Measurements from ENCODE around the gene DBF4B. TPM values are rescaled to one million over a fixed set of nuclear protein-coding genes. Genes with fewer than 3 reads are reported as not detected.
"Not testable (repeated sequence)": the region's sequence is repeated elsewhere in the genome, so short reads cannot be mapped to it uniquely, and the experiment has no call there.

The DBF4B gene
- total RNA-seq, 1 donor from 2014 or later = 27.7 TPM

DNA sequence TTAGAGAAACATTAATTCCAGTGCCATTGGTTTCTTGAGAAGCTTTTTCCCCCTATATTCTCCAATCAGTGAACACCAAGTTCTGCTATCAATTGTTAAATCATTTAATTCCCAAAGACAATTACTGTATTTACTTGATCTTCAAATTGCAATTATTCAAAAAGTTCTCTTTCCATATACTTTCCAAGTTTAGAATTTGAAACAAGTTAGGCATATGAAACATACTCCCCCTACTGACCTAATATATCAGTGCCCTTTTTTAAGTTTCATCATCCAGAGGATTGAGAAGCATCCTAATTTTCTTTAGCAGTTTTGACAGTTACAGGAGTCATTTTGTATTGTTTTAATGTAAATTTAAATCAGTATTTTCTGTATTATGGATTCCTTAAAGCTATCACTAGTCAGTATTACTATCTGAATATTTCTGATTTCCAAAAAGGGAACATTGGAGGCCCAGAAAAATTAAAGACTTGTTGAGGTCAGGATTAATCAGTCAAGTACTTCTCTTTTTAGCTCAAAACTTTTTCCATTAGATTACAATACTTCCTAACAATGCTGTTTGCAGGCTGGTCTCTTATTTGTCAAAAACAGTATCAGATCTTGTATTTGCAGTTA, 35.9 kb upstream of the DBF4B start:
- no peak overlapping the region for H3K4me3 Mint-ChIP-seq
- H3K9me3 Mint-ChIP-seq = no peaks in the 10 kb centered on the region
- H3K36me3 Mint-ChIP-seq = no peaks in the 10 kb centered on the region
- H3K27me3 Mint-ChIP-seq = no peaks in the 10 kb centered on the region
- DNase-seq (ENCODE audit: extremely low spot score, unreplicated experiment) = no peak
- TF ChIP-seq, protein P1, sequence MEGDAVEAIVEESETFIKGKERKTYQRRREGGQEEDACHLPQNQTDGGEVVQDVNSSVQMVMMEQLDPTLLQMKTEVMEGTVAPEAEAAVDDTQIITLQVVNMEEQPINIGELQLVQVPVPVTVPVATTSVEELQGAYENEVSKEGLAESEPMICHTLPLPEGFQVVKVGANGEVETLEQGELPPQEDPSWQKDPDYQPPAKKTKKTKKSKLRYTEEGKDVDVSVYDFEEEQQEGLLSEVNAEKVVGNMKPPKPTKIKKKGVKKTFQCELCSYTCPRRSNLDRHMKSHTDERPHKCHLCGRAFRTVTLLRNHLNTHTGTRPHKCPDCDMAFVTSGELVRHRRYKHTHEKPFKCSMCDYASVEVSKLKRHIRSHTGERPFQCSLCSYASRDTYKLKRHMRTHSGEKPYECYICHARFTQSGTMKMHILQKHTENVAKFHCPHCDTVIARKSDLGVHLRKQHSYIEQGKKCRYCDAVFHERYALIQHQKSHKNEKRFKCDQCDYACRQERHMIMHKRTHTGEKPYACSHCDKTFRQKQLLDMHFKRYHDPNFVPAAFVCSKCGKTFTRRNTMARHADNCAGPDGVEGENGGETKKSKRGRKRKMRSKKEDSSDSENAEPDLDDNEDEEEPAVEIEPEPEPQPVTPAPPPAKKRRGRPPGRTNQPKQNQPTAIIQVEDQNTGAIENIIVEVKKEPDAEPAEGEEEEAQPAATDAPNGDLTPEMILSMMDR (conservative IDR thresholded peaks at IDR 0.05) = peak; percentile 83
- peaks cover 4% of the 10 kb centered on the region for H3K4me1 Mint-ChIP-seq (ENCODE audit: unreplicated experiment)
- no peak overlapping the region for H3K27ac Mint-ChIP-seq

DNA sequence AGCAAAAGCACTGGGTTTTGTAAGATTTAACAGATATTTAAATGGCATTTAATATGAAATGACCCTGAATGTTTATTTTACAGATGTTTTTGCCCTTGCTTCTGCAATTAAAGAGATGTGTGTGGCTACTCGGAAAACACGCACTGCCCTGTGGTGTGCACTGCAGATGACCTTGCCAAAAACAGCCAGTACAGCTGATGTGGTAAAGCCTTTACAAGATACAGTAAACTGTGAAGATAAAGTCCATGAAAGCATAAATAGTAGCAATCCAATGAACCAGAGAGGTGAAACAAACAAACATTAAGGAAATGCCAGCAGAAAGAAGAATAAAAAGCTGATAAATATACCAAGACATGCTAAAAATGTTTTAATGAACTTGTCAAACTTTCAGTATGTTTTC, 34.6 kb upstream of the DBF4B start:
- no peak overlapping the region for H3K27ac Mint-ChIP-seq
- H3K4me3 Mint-ChIP-seq = no peak overlapping the region
- TF ChIP-seq, protein P1 (conservative IDR thresholded peaks at IDR 0.05) = no peak
- no peaks in the 10 kb centered on the region for H3K9me3 Mint-ChIP-seq
- no peak for DNase-seq (ENCODE audit: extremely low spot score, unreplicated experiment)
- H3K36me3 Mint-ChIP-seq = peaks cover 6% of the 10 kb centered on the region
- no peaks in the 10 kb centered on the region for H3K27me3 Mint-ChIP-seq
- H3K4me1 Mint-ChIP-seq (ENCODE audit: unreplicated experiment) = peaks cover 4% of the 10 kb centered on the region

DNA sequence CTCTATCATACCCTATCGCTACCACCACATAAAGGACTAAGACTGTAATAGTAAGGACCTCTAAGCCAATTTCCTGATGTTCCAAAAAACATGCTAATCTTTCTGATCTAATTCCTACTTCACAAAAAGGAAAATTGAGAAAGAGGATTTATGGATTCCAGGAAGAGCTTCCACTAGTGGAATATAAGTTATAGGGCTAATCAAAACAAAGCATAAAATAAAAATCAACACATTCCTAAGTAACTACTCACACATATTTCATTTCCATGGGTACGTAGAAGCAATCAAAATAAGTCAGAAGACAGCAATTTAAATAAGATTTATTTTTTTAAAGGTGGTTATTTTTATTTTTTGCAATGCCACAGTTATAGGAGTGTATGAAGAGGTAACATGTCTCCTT, 31.3 kb upstream of the DBF4B start:
- TF ChIP-seq, protein P1 (conservative IDR thresholded peaks at IDR 0.05) = no peak
- no peaks in the 10 kb centered on the region for H3K27me3 Mint-ChIP-seq
- no peak overlapping the region for H3K27ac Mint-ChIP-seq
- H3K4me3 Mint-ChIP-seq = no peak overlapping the region
- peaks cover 4% of the 10 kb centered on the region for H3K4me1 Mint-ChIP-seq (ENCODE audit: unreplicated experiment)
- H3K9me3 Mint-ChIP-seq = no peaks in the 10 kb centered on the region
- no peak for DNase-seq (ENCODE audit: extremely low spot score, unreplicated experiment)
- peaks cover 6% of the 10 kb centered on the region for H3K36me3 Mint-ChIP-seq

DNA sequence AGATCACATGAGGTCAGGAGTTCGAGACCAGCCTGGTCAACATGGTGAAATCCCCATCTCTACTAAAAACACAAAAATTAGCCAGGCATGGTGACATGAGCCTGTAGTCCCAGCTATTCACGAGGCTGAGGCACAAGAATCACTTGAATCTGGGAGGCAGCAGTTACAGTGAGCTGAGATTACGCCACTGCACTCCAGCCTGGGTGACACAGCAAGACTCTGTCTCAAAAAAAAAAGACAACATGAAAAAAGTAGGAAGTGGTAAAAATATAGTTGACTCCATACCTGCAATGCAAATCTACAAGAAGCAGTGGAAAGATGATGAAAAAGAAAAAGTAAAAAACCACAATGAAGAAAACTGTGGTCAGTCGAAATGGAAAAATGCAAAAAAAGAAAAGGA, 25.2 kb upstream of the DBF4B start:
- H3K9me3 Mint-ChIP-seq; H3K27ac Mint-ChIP-seq; H3K36me3 Mint-ChIP-seq; DNase-seq (ENCODE audit: extremely low spot score, unreplicated experiment); H3K4me3 Mint-ChIP-seq; H3K4me1 Mint-ChIP-seq (ENCODE audit: unreplicated experiment); H3K27me3 Mint-ChIP-seq: not testable (repeated sequence)

DNA sequence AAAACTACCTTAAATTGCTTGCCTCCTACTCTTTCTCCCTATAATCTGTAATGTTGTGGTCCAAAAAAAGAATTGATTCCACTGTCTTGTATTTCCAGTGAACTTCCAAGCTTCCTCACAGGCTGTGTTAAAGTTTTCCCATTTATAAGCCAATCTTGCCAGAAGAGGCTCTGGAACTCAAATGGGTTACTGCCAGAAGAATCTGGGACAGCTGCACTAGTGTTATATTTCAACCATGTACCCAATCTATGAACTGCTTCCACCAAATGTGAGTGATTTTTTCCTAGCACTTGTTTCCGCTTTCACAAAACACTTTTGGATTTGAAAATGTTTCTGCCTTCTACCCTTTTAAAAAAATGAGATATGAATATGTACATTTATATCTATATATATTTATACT, 20.7 kb upstream of the DBF4B start:
- no peak overlapping the region for H3K27ac Mint-ChIP-seq
- no peak for DNase-seq (ENCODE audit: extremely low spot score, unreplicated experiment)
- H3K9me3 Mint-ChIP-seq = no peaks in the 10 kb centered on the region

DNA sequence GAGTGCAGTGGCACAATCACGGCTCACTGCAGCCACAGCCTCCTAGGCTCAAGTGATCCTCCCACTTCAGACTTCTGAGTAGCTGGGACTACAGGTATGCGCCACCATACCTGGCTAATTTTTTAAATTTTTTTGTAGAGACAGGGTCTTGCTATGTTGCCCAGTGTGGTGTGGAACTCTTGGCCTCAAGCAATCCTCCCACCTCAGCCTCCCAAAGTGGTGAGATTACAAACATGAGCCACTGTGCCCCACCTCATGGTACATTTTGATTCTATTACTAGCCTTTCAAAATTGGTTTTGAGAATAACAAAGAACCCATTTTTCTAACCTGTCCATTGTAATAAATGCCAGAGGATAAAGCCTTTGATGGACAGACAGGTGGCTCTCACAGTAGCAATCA, 20.3 kb upstream of the DBF4B start:
- peaks cover 15% of the 10 kb centered on the region for H3K4me1 Mint-ChIP-seq (ENCODE audit: unreplicated experiment)
- DNase-seq (ENCODE audit: extremely low spot score, unreplicated experiment) = no peak
- no peaks in the 10 kb centered on the region for H3K27me3 Mint-ChIP-seq
- TF ChIP-seq, protein P1 (conservative IDR thresholded peaks at IDR 0.05) = no peak
- H3K27ac Mint-ChIP-seq = no peak overlapping the region
- peaks cover 8% of the 10 kb centered on the region for H3K36me3 Mint-ChIP-seq
- H3K9me3 Mint-ChIP-seq = no peaks in the 10 kb centered on the region
- peak overlapping the region; percentile 99 for H3K4me3 Mint-ChIP-seq

More for the DNA sequence above, 20.7 kb upstream of the DBF4B start:
- H3K27me3 Mint-ChIP-seq = no peaks in the 10 kb centered on the region
- no peak overlapping the region for H3K4me3 Mint-ChIP-seq
- peaks cover 8% of the 10 kb centered on the region for H3K36me3 Mint-ChIP-seq
- TF ChIP-seq, protein P1 (conservative IDR thresholded peaks at IDR 0.05) = no peak
- peaks cover 15% of the 10 kb centered on the region for H3K4me1 Mint-ChIP-seq (ENCODE audit: unreplicated experiment)

Measured in type B pancreatic cell (in vitro differentiated cells).